Measurements from ENCODE around the gene ADSS1.

- no peak for TF ChIP-seq CTCF (conservative IDR thresholded peaks at IDR 0.05; ENCODE audit: low read length)
- no peak for TF ChIP-seq EZH2phosphoT487 (IDR thresholded peaks at IDR 0.05; ENCODE audit: borderline replicate concordance)
Observed at GRCh38 chr14:104702106-104702505, 21.9 kb upstream of the ADSS1 start.

Measured in Loucy (cell line).